K562 (cell line): ENCODE results near the gene ZNF513. TPM values are rescaled to one million over a fixed set of nuclear protein-coding genes. Genes with fewer than 3 reads are reported as not detected.

ENCODE experiments used
- ARNT ChIP-seq, 2 experiments: fragments of 450-650 bp; IDR thresholded peaks; 2 replicates each; pipeline ENCODE4 v1.6.1; 2016; ENCODE audit warnings: mild to moderate bottlenecking in 1 of 2
- E2F6 ChIP-seq, 2 experiments: IDR thresholded peaks; 2 replicates each; pipeline ENCODE4 v1.6.1; 2011; ENCODE audit warnings: borderline replicate concordance in 1 of 2, control low read depth in 1 of 2, low read depth in 1 of 2, low read length in 1 of 2, mild to moderate bottlenecking in 1 of 2, mixed read lengths in 1 of 2, moderate library complexity in 1 of 2; ENCODE audit not compliant: insufficient read depth in 1 of 2, insufficient read length in 1 of 2, poor library complexity in 1 of 2, severe bottlenecking in 1 of 2; ENCODE audit errors: extremely low read depth in 1 of 2
- FOXK2 ChIP-seq, 2 experiments: fragments of 450-650 bp; IDR thresholded peaks in 1 of 2; conservative IDR thresholded peaks in 1 of 2; 2 replicates each; pipeline ENCODE4 v1.6.1; 2016; ENCODE audit warnings: low read depth in 2 of 2, mild to moderate bottlenecking in 1 of 2
- HMGN3 ChIP-seq: IDR thresholded peaks from 2 replicates; pipeline ENCODE4 v1.6.1; 2011; ENCODE audit warnings: borderline replicate concordance, low read depth, mild to moderate bottlenecking, mixed read lengths, low read length; ENCODE audit not compliant: insufficient read length; ENCODE audit errors: extremely low read depth
- HNRNPLL ChIP-seq: fragments of 200-400 bp; formaldehyde crosslinking; IDR thresholded peaks from 2 replicates; pipeline ENCODE4 v1.6.1; 2017; ENCODE audit warnings: low read length, low read depth, mild to moderate bottlenecking; ENCODE audit not compliant: poor library complexity, severe bottlenecking
- NCOA1 ChIP-seq: fragments of 450-650 bp; IDR thresholded peaks from 2 replicates; pipeline ENCODE4 v1.6.1; 2016; ENCODE audit warnings: low read depth
- NONO ChIP-seq, 2 experiments: fragments of 200-400 bp in 1 of 2; fragments of 450-650 bp in 1 of 2; formaldehyde crosslinking in 1 of 2; IDR thresholded peaks; 2 replicates each; pipeline ENCODE4 v1.6.1; 2017; ENCODE audit warnings: low read depth in 2 of 2, mild to moderate bottlenecking in 2 of 2, moderate library complexity in 2 of 2, low read length in 1 of 2
- NR2C2 ChIP-seq, 2 experiments: fragments of 200-800 bp in 1 of 2; sonication (Bioruptor generic) in 1 of 2; sonication (generic) in 1 of 2; formaldehyde crosslinking in 1 of 2; IDR thresholded peaks; 2 replicates each; pipeline versions ENCODE4 v1.6.1 to v1.8.0; 2016 to 2022; ENCODE audit warnings: mild to moderate bottlenecking in 1 of 2, missing compliant biosample characterization in 1 of 2, missing genetic modification characterization in 1 of 2, missing genetic modification reagents in 1 of 2
- PML ChIP-seq: IDR thresholded peaks from 2 replicates; pipeline ENCODE4 v1.6.1; 2012; ENCODE audit warnings: low read length, inconsistent platforms
- POLR2AphosphoS5 ChIP-seq: IDR thresholded peaks from 2 replicates; pipeline ENCODE4 v1.6.1; 2011; ENCODE audit warnings: mild to moderate bottlenecking, low read depth, low read length, moderate library complexity; ENCODE audit not compliant: control insufficient read depth, insufficient read depth
- RBM25 ChIP-seq: fragments of 200-400 bp; formaldehyde crosslinking; IDR thresholded peaks from 2 replicates; pipeline ENCODE4 v1.6.1; 2018; ENCODE audit warnings: low read length, low read depth, moderate library complexity; ENCODE audit not compliant: severe bottlenecking
- SREBF1 ChIP-seq: fragments of 150-350 bp; IDR thresholded peaks from 2 replicates; pipeline ENCODE4 v1.6.1; 2014; ENCODE audit warnings: antibody characterized with exemption, low read depth, low read length, borderline replicate concordance
- ZNF24 ChIP-seq: fragments of 450-650 bp; IDR thresholded peaks from 2 replicates; pipeline ENCODE4 v1.6.1; 2016
- polyA plus RNA-seq, 8 experiments: library from polyadenylated mRNA; depleted of rRNA in 4 of 8; stranded (reverse) in 5 of 8; unstranded in 3 of 8; fragments of >200 nt; fragmentation: Nextera tagmentation in 2 of 8; fragmentation: Illumina TruSeq in 1 of 8; extraction: Ambion mirVana in 2 of 8; extraction: Trizol in 1 of 8; gene quantifications; 2 replicates each; pipeline versions ENCODE4 v1.2.1 to v1.2.3, GENCODE V29; 2011 to 2014; ENCODE audit warnings: inconsistent platforms in 1 of 8, missing spikeins in 1 of 8
- total RNA-seq, 7 experiments: library from RNA; depleted of rRNA in 6 of 7; stranded (reverse); fragments of >200 nt in 6 of 7; fragmentation: Illumina TruSeq in 2 of 7; extraction: Trizol in 2 of 7; gene quantifications; 2 replicates each; pipeline versions ENCODE4 v1.2.1 to v1.2.3, GENCODE V29; 2011 to 2021; ENCODE audit warnings: low replicate concordance in 1 of 7
- TF ChIP-seq, protein P1 (sequence below): sonication (generic); formaldehyde crosslinking; IDR thresholded peaks from 2 replicates; pipeline ENCODE4 v1.8.0; 2023; ENCODE audit warnings: mild to moderate bottlenecking, missing genetic modification reagents
- TF ChIP-seq, protein P2 (sequence below): fragments of 450-650 bp; IDR thresholded peaks from 2 replicates; pipeline ENCODE4 v1.6.1; 2017; ENCODE audit warnings: antibody characterized with exemption, mild to moderate bottlenecking

Gene ZNF513
- total and polyA plus RNA-seq, 9 of the 15 experiments (the other 6 are each of a cell fraction or from before 2014, with no cell fraction given) = 0.04 to 13.6 (median 4.4) TPM

DNA sequence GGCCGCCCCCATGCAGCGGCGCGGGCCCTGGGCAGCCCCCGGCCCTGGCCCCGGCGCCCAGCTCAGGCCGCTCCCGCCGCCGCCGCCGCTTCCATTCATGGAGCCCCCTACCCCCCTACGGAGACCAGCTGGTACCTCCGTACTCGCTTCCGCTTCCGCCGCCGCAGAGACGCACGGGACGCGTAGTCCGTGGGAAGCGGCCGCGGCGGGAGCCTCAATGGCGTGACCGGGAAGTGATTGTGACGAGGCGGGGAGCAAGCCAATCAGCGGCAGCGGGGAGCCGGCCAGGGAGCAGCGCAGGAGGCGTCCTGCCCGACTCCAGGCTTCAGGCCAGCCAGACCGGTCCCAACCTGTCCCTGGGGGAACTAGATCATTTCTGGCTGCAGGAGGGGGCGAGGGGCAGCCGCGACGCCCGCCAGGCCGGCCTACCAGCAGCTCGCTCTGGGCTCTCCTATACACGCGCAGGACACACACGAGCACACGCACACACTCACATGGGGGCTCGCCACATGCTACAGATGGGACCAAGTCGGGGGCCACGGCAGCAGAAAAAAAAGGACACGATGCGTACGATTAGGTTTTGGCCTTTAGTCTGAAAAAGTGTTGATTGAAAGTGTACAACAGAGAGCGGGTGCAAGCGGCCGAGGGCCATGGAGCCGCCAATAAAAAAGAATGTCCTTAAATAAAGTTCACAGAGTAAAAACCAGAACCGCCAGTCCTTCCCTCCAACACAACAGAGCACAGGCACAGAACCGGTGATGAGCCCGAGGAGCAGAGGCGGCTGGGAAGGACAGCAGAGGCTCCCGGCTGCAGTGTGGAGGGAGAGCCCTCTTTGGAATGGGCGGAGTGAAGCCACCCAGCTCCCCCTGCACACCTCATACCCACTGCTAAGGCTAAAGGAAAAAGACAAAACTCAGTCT lies at the start of gene ZNF513 (continued):
- TF ChIP-seq E2F6 (IDR thresholded peaks at IDR 0.05; ENCODE audit: borderline replicate concordance in 1 of 2, extremely low read depth in 1 of 2, insufficient read depth in 1 of 2, insufficient read length in 1 of 2, low read depth in 1 of 2, low read length in 1 of 2, poor library complexity in 1 of 2, severe bottlenecking in 1 of 2) (peak; percentile 57 to 73), PML (peak; percentile 55; the same call in 1 of the 2 replicates), POLR2AphosphoS5 (peak; percentile 85), NONO (IDR thresholded peaks at IDR 0.05; ENCODE audit: low read depth in 2 of 2, low read length in 1 of 2) (peak in 1 of 2 experiments; percentile 98; a peak in 3 of 4 replicates), ZNF24 (peak; percentile 34; the same call in 1 of the 2 replicates), SREBF1 (peak; percentile 95), NR2C2 (CRISPR knock-in tag; IDR thresholded peaks at IDR 0.05) (peak; percentile 96), NR2C2 (tag; IDR thresholded peaks at IDR 0.05) (peak; percentile 99), RBM25 (peak; percentile 80), FOXK2 (conservative IDR thresholded peaks at IDR 0.05 in 1 of 2, IDR thresholded peaks at IDR 0.05 in 1 of 2; ENCODE audit: low read depth in 2 of 2) (peak in 1 of 2 experiments; percentile 95; a peak in 2 of 4 replicates), ARNT (IDR thresholded peaks at IDR 0.05) (0 out of 4 replicates have a peak, but pooled peaks of 1 of the 2 experiments have one; percentile 38), HNRNPLL (peak; percentile 75), HMGN3 (peak; percentile 53), NCOA1 (0 out of 2 replicates have a peak, but pooled peaks have one; percentile 18)
- TF ChIP-seq, protein P1, sequence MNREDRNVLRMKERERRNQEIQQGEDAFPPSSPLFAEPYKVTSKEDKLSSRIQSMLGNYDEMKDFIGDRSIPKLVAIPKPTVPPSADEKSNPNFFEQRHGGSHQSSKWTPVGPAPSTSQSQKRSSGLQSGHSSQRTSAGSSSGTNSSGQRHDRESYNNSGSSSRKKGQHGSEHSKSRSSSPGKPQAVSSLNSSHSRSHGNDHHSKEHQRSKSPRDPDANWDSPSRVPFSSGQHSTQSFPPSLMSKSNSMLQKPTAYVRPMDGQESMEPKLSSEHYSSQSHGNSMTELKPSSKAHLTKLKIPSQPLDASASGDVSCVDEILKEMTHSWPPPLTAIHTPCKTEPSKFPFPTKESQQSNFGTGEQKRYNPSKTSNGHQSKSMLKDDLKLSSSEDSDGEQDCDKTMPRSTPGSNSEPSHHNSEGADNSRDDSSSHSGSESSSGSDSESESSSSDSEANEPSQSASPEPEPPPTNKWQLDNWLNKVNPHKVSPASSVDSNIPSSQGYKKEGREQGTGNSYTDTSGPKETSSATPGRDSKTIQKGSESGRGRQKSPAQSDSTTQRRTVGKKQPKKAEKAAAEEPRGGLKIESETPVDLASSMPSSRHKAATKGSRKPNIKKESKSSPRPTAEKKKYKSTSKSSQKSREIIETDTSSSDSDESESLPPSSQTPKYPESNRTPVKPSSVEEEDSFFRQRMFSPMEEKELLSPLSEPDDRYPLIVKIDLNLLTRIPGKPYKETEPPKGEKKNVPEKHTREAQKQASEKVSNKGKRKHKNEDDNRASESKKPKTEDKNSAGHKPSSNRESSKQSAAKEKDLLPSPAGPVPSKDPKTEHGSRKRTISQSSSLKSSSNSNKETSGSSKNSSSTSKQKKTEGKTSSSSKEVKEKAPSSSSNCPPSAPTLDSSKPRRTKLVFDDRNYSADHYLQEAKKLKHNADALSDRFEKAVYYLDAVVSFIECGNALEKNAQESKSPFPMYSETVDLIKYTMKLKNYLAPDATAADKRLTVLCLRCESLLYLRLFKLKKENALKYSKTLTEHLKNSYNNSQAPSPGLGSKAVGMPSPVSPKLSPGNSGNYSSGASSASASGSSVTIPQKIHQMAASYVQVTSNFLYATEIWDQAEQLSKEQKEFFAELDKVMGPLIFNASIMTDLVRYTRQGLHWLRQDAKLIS (CRISPR knock-in tag) = peak; percentile 79; the same call in 1 of the 2 replicates
- TF ChIP-seq, protein P2, sequence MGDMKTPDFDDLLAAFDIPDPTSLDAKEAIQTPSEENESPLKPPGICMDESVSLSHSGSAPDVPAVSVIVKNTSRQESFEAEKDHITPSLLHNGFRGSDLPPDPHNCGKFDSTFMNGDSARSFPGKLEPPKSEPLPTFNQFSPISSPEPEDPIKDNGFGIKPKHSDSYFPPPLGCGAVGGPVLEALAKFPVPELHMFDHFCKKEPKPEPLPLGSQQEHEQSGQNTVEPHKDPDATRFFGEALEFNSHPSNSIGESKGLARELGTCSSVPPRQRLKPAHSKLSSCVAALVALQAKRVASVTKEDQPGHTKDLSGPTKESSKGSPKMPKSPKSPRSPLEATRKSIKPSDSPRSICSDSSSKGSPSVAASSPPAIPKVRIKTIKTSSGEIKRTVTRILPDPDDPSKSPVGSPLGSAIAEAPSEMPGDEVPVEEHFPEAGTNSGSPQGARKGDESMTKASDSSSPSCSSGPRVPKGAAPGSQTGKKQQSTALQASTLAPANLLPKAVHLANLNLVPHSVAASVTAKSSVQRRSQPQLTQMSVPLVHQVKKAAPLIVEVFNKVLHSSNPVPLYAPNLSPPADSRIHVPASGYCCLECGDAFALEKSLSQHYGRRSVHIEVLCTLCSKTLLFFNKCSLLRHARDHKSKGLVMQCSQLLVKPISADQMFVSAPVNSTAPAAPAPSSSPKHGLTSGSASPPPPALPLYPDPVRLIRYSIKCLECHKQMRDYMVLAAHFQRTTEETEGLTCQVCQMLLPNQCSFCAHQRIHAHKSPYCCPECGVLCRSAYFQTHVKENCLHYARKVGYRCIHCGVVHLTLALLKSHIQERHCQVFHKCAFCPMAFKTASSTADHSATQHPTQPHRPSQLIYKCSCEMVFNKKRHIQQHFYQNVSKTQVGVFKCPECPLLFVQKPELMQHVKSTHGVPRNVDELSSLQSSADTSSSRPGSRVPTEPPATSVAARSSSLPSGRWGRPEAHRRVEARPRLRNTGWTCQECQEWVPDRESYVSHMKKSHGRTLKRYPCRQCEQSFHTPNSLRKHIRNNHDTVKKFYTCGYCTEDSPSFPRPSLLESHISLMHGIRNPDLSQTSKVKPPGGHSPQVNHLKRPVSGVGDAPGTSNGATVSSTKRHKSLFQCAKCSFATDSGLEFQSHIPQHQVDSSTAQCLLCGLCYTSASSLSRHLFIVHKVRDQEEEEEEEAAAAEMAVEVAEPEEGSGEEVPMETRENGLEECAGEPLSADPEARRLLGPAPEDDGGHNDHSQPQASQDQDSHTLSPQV = peak; percentile 93
